ENCODE data around the gene CD9. TPM values are rescaled to one million over a fixed set of nuclear protein-coding genes. Genes with fewer than 3 reads are reported as not detected.

The CD9 gene
- total RNA-seq, 1 experiment from 2014 or later = 41.8 TPM

Small RNAs within 50 kb of the gene (small RNA-seq; reads per million reads assigned to genes)
- gene ATP5MFP5 = not detected
- gene RF00019 = not detected

Other genes starting within 250 kb of the CD9 start
- not detected in 2 replicates for gene VWF, start 75.7 kb upstream of the CD9 start, total RNA-seq (2014; rRNA removed; shearing (Covaris generic))
- gene PLEKHG6, start 110.3 kb downstream of the CD9 start, total RNA-seq (2014; rRNA removed; shearing (Covaris generic)) = 0.07 TPM in 1 of 2 replicates, not detected in the other
- 124 and 209 TPM in 2 replicates for gene TNFRSF1A, start 141.7 kb downstream of the CD9 start, total RNA-seq (2014; rRNA removed; shearing (Covaris generic))
- 0.11 and 1.8 TPM in 2 replicates for gene SCNN1A, start 175.2 kb downstream of the CD9 start, total RNA-seq (2014; rRNA removed; shearing (Covaris generic))
- 84.7 and 105 TPM in 2 replicates for gene LTBR, start 183.8 kb downstream of the CD9 start, total RNA-seq (2014; rRNA removed; shearing (Covaris generic))
- gene CD27, start 244.6 kb downstream of the CD9 start, total RNA-seq (2014; rRNA removed; shearing (Covaris generic)) = not detected in 2 replicates